Liver (tissue), 3 donors: ENCODE results near the gene PRAF2.

Experiments
- GABPA ChIP-seq, 2 donors: IDR thresholded peaks in 1 of 2; conservative IDR thresholded peaks in 1 of 2; 2 replicates each; pipeline ENCODE4 v1.6.1; 2016; ENCODE audit warnings: antibody characterized with exemption in 2 of 2, mild to moderate bottlenecking in 1 of 2, moderate library complexity in 1 of 2
- JUND ChIP-seq, 2 donors: IDR thresholded peaks; 2 replicates each; pipeline ENCODE4 v1.6.1; 2016; ENCODE audit warnings: antibody characterized with exemption in 2 of 2
- RAD21 ChIP-seq, 2 donors: IDR thresholded peaks; 2 replicates each; pipeline ENCODE4 v1.6.1; 2016; ENCODE audit warnings: antibody characterized with exemption in 2 of 2, mild to moderate bottlenecking in 2 of 2
- TAF1 ChIP-seq: conservative IDR thresholded peaks from 2 replicates; pipeline ENCODE4 v1.6.1; 2016; ENCODE audit warnings: antibody characterized with exemption, mild to moderate bottlenecking
- TF ChIP-seq, protein P1 (sequence below): fragments of 150-350 bp; IDR thresholded peaks from 2 replicates; pipeline ENCODE4 v1.5.1; 2017; ENCODE audit warnings: improper control_type of control experiment, low read depth, low read length; ENCODE audit not compliant: missing input control
- TF ChIP-seq, protein P2 (sequence below): IDR thresholded peaks from 2 replicates; pipeline ENCODE4 v1.6.1; 2016; ENCODE audit warnings: antibody characterized with exemption
- TF ChIP-seq, protein P3 (sequence below): IDR thresholded peaks from 2 replicates; pipeline ENCODE4 v1.6.1; 2016; ENCODE audit warnings: antibody characterized with exemption, mild to moderate bottlenecking
- donor health status: healthy.
- donor health status: healthy.

DNA sequence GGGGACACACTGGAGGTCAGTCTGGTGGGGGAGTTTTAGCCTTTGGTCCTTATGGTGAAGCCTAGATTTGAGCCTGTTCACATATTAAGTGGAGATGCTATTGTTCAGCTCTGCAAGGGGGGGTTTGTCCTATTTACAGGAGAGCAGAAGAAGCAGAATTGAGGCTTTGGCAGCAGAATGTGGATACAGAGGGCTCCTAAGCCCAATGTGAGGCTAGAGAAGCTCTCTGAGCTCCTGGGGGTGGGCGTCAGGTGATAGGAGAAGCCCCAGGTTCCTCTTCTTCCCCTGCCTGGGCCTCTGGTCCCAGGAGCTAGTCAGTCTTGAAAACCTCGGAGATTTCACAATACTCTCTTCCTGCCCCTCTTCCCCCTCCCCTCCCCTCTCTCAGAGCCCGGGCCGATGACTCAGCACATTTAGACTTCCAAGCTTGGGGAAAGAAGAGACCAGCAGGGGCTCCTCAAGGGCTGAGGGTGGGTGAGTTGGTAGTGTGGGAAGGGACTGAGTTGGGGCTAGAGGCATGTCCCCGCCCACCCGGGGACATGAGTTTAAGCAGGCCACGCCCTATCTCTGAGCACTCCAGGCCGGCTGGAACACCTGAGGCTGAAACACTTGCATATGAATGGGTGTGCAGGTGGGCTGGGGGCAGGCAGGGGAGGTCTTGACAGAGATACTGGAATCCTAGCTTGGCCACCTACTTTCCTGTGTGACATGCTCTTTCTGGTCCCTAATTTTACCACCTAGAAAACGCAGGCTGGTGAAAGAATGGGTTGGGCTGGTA lies 34.0 kb downstream of the PRAF2 start:
- TF ChIP-seq, protein P1, sequence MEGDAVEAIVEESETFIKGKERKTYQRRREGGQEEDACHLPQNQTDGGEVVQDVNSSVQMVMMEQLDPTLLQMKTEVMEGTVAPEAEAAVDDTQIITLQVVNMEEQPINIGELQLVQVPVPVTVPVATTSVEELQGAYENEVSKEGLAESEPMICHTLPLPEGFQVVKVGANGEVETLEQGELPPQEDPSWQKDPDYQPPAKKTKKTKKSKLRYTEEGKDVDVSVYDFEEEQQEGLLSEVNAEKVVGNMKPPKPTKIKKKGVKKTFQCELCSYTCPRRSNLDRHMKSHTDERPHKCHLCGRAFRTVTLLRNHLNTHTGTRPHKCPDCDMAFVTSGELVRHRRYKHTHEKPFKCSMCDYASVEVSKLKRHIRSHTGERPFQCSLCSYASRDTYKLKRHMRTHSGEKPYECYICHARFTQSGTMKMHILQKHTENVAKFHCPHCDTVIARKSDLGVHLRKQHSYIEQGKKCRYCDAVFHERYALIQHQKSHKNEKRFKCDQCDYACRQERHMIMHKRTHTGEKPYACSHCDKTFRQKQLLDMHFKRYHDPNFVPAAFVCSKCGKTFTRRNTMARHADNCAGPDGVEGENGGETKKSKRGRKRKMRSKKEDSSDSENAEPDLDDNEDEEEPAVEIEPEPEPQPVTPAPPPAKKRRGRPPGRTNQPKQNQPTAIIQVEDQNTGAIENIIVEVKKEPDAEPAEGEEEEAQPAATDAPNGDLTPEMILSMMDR: no peak
- TF ChIP-seq, protein P2, sequence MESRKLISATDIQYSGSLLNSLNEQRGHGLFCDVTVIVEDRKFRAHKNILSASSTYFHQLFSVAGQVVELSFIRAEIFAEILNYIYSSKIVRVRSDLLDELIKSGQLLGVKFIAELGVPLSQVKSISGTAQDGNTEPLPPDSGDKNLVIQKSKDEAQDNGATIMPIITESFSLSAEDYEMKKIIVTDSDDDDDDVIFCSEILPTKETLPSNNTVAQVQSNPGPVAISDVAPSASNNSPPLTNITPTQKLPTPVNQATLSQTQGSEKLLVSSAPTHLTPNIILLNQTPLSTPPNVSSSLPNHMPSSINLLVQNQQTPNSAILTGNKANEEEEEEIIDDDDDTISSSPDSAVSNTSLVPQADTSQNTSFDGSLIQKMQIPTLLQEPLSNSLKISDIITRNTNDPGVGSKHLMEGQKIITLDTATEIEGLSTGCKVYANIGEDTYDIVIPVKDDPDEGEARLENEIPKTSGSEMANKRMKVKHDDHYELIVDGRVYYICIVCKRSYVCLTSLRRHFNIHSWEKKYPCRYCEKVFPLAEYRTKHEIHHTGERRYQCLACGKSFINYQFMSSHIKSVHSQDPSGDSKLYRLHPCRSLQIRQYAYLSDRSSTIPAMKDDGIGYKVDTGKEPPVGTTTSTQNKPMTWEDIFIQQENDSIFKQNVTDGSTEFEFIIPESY: no peak
- TF ChIP-seq, protein P3, sequence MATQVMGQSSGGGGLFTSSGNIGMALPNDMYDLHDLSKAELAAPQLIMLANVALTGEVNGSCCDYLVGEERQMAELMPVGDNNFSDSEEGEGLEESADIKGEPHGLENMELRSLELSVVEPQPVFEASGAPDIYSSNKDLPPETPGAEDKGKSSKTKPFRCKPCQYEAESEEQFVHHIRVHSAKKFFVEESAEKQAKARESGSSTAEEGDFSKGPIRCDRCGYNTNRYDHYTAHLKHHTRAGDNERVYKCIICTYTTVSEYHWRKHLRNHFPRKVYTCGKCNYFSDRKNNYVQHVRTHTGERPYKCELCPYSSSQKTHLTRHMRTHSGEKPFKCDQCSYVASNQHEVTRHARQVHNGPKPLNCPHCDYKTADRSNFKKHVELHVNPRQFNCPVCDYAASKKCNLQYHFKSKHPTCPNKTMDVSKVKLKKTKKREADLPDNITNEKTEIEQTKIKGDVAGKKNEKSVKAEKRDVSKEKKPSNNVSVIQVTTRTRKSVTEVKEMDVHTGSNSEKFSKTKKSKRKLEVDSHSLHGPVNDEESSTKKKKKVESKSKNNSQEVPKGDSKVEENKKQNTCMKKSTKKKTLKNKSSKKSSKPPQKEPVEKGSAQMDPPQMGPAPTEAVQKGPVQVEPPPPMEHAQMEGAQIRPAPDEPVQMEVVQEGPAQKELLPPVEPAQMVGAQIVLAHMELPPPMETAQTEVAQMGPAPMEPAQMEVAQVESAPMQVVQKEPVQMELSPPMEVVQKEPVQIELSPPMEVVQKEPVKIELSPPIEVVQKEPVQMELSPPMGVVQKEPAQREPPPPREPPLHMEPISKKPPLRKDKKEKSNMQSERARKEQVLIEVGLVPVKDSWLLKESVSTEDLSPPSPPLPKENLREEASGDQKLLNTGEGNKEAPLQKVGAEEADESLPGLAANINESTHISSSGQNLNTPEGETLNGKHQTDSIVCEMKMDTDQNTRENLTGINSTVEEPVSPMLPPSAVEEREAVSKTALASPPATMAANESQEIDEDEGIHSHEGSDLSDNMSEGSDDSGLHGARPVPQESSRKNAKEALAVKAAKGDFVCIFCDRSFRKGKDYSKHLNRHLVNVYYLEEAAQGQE: no peak
- TF ChIP-seq JUND (IDR thresholded peaks at IDR 0.05) (peak in 1 of 2 donors; percentile 40), RAD21 (IDR thresholded peaks at IDR 0.05) (peak in 1 of 2 donors; percentile 33), TAF1 (no peak), GABPA (IDR thresholded peaks at IDR 0.05 in 1 of 2, conservative IDR thresholded peaks at IDR 0.05 in 1 of 2) (no peak)
